Activated naive CD8-positive, alpha-beta T cell treated with anti-CD3 and anti-CD28 coated beads, Interleukin-2, amount 10 ng/mL, durations not matched to agents 7 days and 5 days (primary cell): Measurements from ENCODE around the gene DNAJC21. TPM values are rescaled to one million over a fixed set of nuclear protein-coding genes. Genes with fewer than 3 reads are reported as not detected.

Experiments used
- ATAC-seq: fragments of 150-1000 bp; cut with Tn5 transposase; one replicate; pipeline ENCODE4 v1.10.0; 2021; ENCODE audit warnings: low read depth, moderate library complexity
- POLR2A ChIA-PET: fragments of 350-600 bp; sonication (Branson Sonifier 250); formaldehyde crosslinking; loops from one replicate; lab custom pipeline; 2021; ENCODE audit warnings: antibody characterized with exemption; lab: Charles Lee
- DNase-seq: peaks from one replicate; pipeline ENCODE4 v3.0.0; 2021
- H3K27ac Mint-ChIP-seq: one replicate; pipeline ENCODE4 v1.8.0; 2022; ENCODE audit warnings: mild to moderate bottlenecking, mixed read lengths
- H3K27me3 Mint-ChIP-seq: one replicate; pipeline ENCODE4 v1.8.0; 2022; ENCODE audit warnings: mild to moderate bottlenecking, moderate library complexity, mixed read lengths
- H3K36me3 Mint-ChIP-seq: one replicate; pipeline ENCODE4 v1.8.0; 2021; ENCODE audit warnings: mild to moderate bottlenecking, mixed read lengths
- H3K4me1 Mint-ChIP-seq: one replicate; pipeline ENCODE4 v1.8.0; 2021; ENCODE audit warnings: mixed read lengths
- H3K4me3 Mint-ChIP-seq: one replicate; pipeline ENCODE4 v1.8.0; 2022; ENCODE audit warnings: mild to moderate bottlenecking, moderate library complexity, mixed read lengths
- H3K9me3 Mint-ChIP-seq: one replicate; pipeline ENCODE4 v1.8.0; 2021; ENCODE audit warnings: mixed read lengths
- total RNA-seq, 2 experiments: library from RNA; stranded (reverse); gene quantifications; one replicate each; pipeline ENCODE4 v1.2.3, GENCODE V29; 2021

DNAJC21 gene
- total RNA-seq, 2 experiments from 2014 or later, result 56.7 to 61.0 TPM

GRCh38 chr5:34927785-34928184 lies 1.6 kb upstream of the DNAJC21 start:
- H3K36me3 Mint-ChIP-seq, result peaks cover 18% of the 10 kb centered on the region
- H3K27me3 Mint-ChIP-seq, result no peaks in the 10 kb centered on the region
- peaks cover 37% of the 10 kb centered on the region for H3K4me1 Mint-ChIP-seq
- H3K27ac Mint-ChIP-seq, result no peak overlapping the region
- H3K9me3 Mint-ChIP-seq, result no peaks in the 10 kb centered on the region
- POLR2A ChIA-PET, result interaction anchor here (3.6 kb wide), 1 partner anchor 11 kb away, joined by 108 read pairs; the partner anchor contains the start of genes BRIX1 and RAD1
- no peak for DNase-seq
- ATAC-seq, result no peak
- H3K4me3 Mint-ChIP-seq, result no peak overlapping the region

GRCh38 chr5:34928267-34928666 lies 1.1 kb upstream of the DNAJC21 start:
- Mint-ChIP-seq H3K9me3 (no peaks in the 10 kb centered on the region), H3K4me1 (peaks cover 36% of the 10 kb centered on the region), H3K27me3 (no peaks in the 10 kb centered on the region), H3K36me3 (peaks cover 17% of the 10 kb centered on the region), H3K27ac (no peak overlapping the region), H3K4me3 (peak overlapping the region; percentile 87)
- ATAC-seq, result no peak
- POLR2A ChIA-PET, result interaction anchor here (3.6 kb wide), 1 partner anchor 11 kb away, joined by 108 read pairs; the partner anchor contains the start of genes BRIX1 and RAD1
- no peak for DNase-seq

GRCh38 chr5:34929720-34930461 lies 532 bp downstream of the DNAJC21 start:
- Mint-ChIP-seq H3K27me3 (no peaks in the 10 kb centered on the region), H3K27ac (peak overlapping the region; percentile 95), H3K4me3 (peak overlapping the region; percentile 92), H3K4me1 (peaks cover 26% of the 10 kb centered on the region), H3K36me3 (peaks cover 15% of the 10 kb centered on the region), H3K9me3 (no peaks in the 10 kb centered on the region)
- ATAC-seq (peak; percentile 80), DNase-seq (peak; percentile 82)
- POLR2A ChIA-PET, result interaction anchor here (0.5 to 3.6 kb wide), 9 partner anchors 10 to 1463 kb away, joined by 3 to 108 read pairs (median 4); partner anchors contain the start of genes AMACR, BRIX1, LMBRD2 and RAD1

- Mint-ChIP-seq H3K27me3 (no peaks in the 10 kb centered on the region), H3K27ac (peak overlapping the region; percentile 95), H3K36me3 (peaks cover 13% of the 10 kb centered on the region), H3K4me1 (peaks cover 25% of the 10 kb centered on the region), H3K4me3 (peak overlapping the region; percentile 92), H3K9me3 (no peaks in the 10 kb centered on the region)
- POLR2A ChIA-PET, result interaction anchor here (0.8 to 3.6 kb wide), 4 partner anchors 14 to 1221 kb away, joined by 4 to 108 read pairs (median 6); partner anchors contain the start of genes AMACR, BRIX1, LMBRD2 and RAD1
- no peak for DNase-seq
- no peak for ATAC-seq
Observed at GRCh38 chr5:34930462-34930844, 1.1 kb downstream of the DNAJC21 start.

- peak overlapping the region; percentile 95 for H3K27ac Mint-ChIP-seq
- no peak for ATAC-seq
- peak overlapping the region; percentile 92 for H3K4me3 Mint-ChIP-seq
- H3K9me3 Mint-ChIP-seq, result no peaks in the 10 kb centered on the region
- no peaks in the 10 kb centered on the region for H3K27me3 Mint-ChIP-seq
- peaks cover 24% of the 10 kb centered on the region for H3K4me1 Mint-ChIP-seq
- no peak for DNase-seq
- H3K36me3 Mint-ChIP-seq, result peaks cover 11% of the 10 kb centered on the region
- POLR2A ChIA-PET, result interaction anchor here (2.0 to 3.6 kb wide), 2 partner anchors 14 to 1221 kb away, joined by 7 to 108 read pairs; partner anchors contain the start of genes BRIX1, LMBRD2, RAD1 and SKP2
Observed at GRCh38 chr5:34930870-34931269, 1.5 kb downstream of the DNAJC21 start.

GRCh38 chr5:34932947-34933346 lies 3.6 kb downstream of the DNAJC21 start:
- POLR2A ChIA-PET, result no interaction called here
- Mint-ChIP-seq H3K36me3 (peaks cover 16% of the 10 kb centered on the region), H3K27ac (no peak overlapping the region), H3K27me3 (no peaks in the 10 kb centered on the region), H3K4me3 (no peak overlapping the region), H3K9me3 (no peaks in the 10 kb centered on the region), H3K4me1 (peaks cover 26% of the 10 kb centered on the region)
- DNase-seq (no peak), ATAC-seq (no peak)

GRCh38 chr5:34941936-34942335 lies 12.6 kb downstream of the DNAJC21 start:
- Mint-ChIP-seq H3K9me3 (no peaks in the 10 kb centered on the region), H3K4me3 (no peak overlapping the region), H3K36me3 (peaks cover 22% of the 10 kb centered on the region), H3K27me3 (no peaks in the 10 kb centered on the region), H3K27ac (no peak overlapping the region), H3K4me1 (peaks cover 2% of the 10 kb centered on the region)
- ATAC-seq, result no peak
- no peak for DNase-seq
- POLR2A ChIA-PET, result no interaction called here

- no peak overlapping the region for H3K27ac Mint-ChIP-seq
- no peak overlapping the region for H3K4me3 Mint-ChIP-seq
- no peaks in the 10 kb centered on the region for H3K9me3 Mint-ChIP-seq
- POLR2A ChIA-PET, result no interaction called here
- no peak for DNase-seq
- no peak for ATAC-seq
- H3K27me3 Mint-ChIP-seq, result no peaks in the 10 kb centered on the region
- no peaks in the 10 kb centered on the region for H3K4me1 Mint-ChIP-seq
- peaks cover 19% of the 10 kb centered on the region for H3K36me3 Mint-ChIP-seq
Observed at GRCh38 chr5:34944044-34944443, 14.7 kb downstream of the DNAJC21 start.

- Mint-ChIP-seq H3K4me1 (no peaks in the 10 kb centered on the region), H3K27ac (no peak overlapping the region), H3K9me3 (no peaks in the 10 kb centered on the region), H3K36me3 (peaks cover 20% of the 10 kb centered on the region), H3K27me3 (no peaks in the 10 kb centered on the region), H3K4me3 (no peak overlapping the region)
- POLR2A ChIA-PET, result no interaction called here
- no peak for ATAC-seq
- DNase-seq, result no peak
Observed at GRCh38 chr5:34944460-34945047, 15.2 kb downstream of the DNAJC21 start.

GRCh38 chr5:34957321-34957720 lies 28.0 kb downstream of the DNAJC21 start:
- Mint-ChIP-seq H3K4me1 (peaks cover 10% of the 10 kb centered on the region), H3K9me3 (no peaks in the 10 kb centered on the region), H3K27me3 (no peaks in the 10 kb centered on the region), H3K27ac (no peak overlapping the region), H3K36me3 (peaks cover 5% of the 10 kb centered on the region), H3K4me3 (no peak overlapping the region)
- no peak for ATAC-seq
- POLR2A ChIA-PET, result no interaction called here
- no peak for DNase-seq

GRCh38 chr5:34957857-34958690 lies 28.7 kb downstream of the DNAJC21 start:
- ATAC-seq (peak; percentile 45), DNase-seq (no peak)
- H3K27ac Mint-ChIP-seq, result no peak overlapping the region
- H3K36me3 Mint-ChIP-seq, result peaks cover 5% of the 10 kb centered on the region
- H3K9me3 Mint-ChIP-seq, result no peaks in the 10 kb centered on the region
- H3K4me1 Mint-ChIP-seq, result peaks cover 10% of the 10 kb centered on the region
- H3K27me3 Mint-ChIP-seq, result no peaks in the 10 kb centered on the region
- no peak overlapping the region for H3K4me3 Mint-ChIP-seq
- POLR2A ChIA-PET, result no interaction called here

- POLR2A ChIA-PET, result no interaction called here
- DNase-seq (no peak), ATAC-seq (peak; percentile 50)
- Mint-ChIP-seq H3K4me1 (peaks cover 10% of the 10 kb centered on the region), H3K27ac (no peak overlapping the region), H3K36me3 (peaks cover 4% of the 10 kb centered on the region), H3K9me3 (no peaks in the 10 kb centered on the region), H3K27me3 (no peaks in the 10 kb centered on the region), H3K4me3 (no peak overlapping the region)
Observed at GRCh38 chr5:34959323-34959722, 30.0 kb downstream of the DNAJC21 start.

GRCh38 chr5:34967540-34967939 lies 38.2 kb downstream of the DNAJC21 start:
- POLR2A ChIA-PET, result no interaction called here
- Mint-ChIP-seq H3K27ac (no peak overlapping the region), H3K4me1 (no peaks in the 10 kb centered on the region), H3K9me3 (peaks cover 11% of the 10 kb centered on the region), H3K36me3 (peaks cover 16% of the 10 kb centered on the region), H3K4me3 (no peak overlapping the region), H3K27me3 (no peaks in the 10 kb centered on the region)
- no peak for ATAC-seq
- DNase-seq, result no peak
